Gastrocnemius medialis (tissue), 4 donors: ENCODE results near the gene WWOX.

ENCODE experiments used
- CTCF ChIP-seq, 5 experiments: fragments of 450-650 bp in 3 of 5; fragments of 200-600 bp in 2 of 5; sonication (generic) in 2 of 5; IDR thresholded peaks in 4 of 5; conservative IDR thresholded peaks in 1 of 5; 1 replicate in 4 of 5; 2 replicates in 1 of 5; pipeline ENCODE4 v1.5.1; 2016 to 2019; ENCODE audit warnings: antibody characterized with exemption in 5 of 5, mild to moderate bottlenecking in 3 of 5, moderate library complexity in 3 of 5
- POLR2A ChIP-seq, 2 donors: fragments of 450-650 bp; IDR thresholded peaks; one replicate each; pipeline ENCODE4 v1.6.1; 2017; ENCODE audit warnings: antibody characterized with exemption in 2 of 2, mild to moderate bottlenecking in 2 of 2, moderate library complexity in 2 of 2

GRCh38 chr16:79210607-79211006, 1111.2 kb downstream of the WWOX start:
- TF ChIP-seq CTCF (IDR thresholded peaks at IDR 0.05 in 4 of 5, conservative IDR thresholded peaks at IDR 0.05 in 1 of 5) = no peak
- TF ChIP-seq POLR2A (IDR thresholded peaks at IDR 0.05) = no peak
